Endothelial cell of umbilical vein (primary cell): Measurements from ENCODE around the gene CLCA4. TPM values are rescaled to one million over a fixed set of nuclear protein-coding genes. Genes with fewer than 3 reads are reported as not detected.

Source experiments
- BruUV-seq: library from RNA; stranded (reverse); fragments of 400-500 nt; replicated peaks from 2 replicates; lab custom pipeline; 2021; lab: Mats Ljungman, UMichigan
- CTCF ChIA-PET: fragments of 300-600, 350-600 bp; sonication (Branson Sonifier 250); formaldehyde crosslinking; loops from one replicate; lab custom pipeline; 2021; ENCODE audit warnings: antibody characterized with exemption, inconsistent platforms; lab: Charles Lee
- POLR2A ChIA-PET: fragments of 300-600, 350-600 bp; sonication (Branson Sonifier 250); formaldehyde crosslinking; loops from one replicate; lab custom pipeline; 2021; ENCODE audit warnings: antibody characterized with exemption, inconsistent platforms; lab: Charles Lee
- DNase-seq: peaks from one replicate; pipeline ENCODE4 v3.0.0-alpha.2; 2011; ENCODE audit warnings: low read depth, low spot score
- FAIRE-seq: peaks from 2 replicates; lab custom pipeline; 2011; peaks lifted over from hg19 to GRCh38; lab: Jason Lieb, UNC
- H2AFZ ChIP-seq: 2 replicates; pipeline ENCODE4 v1.6.0; 2012; ENCODE audit warnings: low read depth, low read length, control low read depth, inconsistent platforms
- H3K27ac ChIP-seq: 2 replicates; pipeline ENCODE4 v1.5.1; 2011; ENCODE audit warnings: low read depth, mild to moderate bottlenecking, control low read depth, low read length, moderate library complexity; ENCODE audit not compliant: insufficient read depth
- H3K27me3 ChIP-seq, 2 experiments: 2 replicates each; pipeline versions ENCODE4 v1.6.0 to v1.6.1; 2011; ENCODE audit warnings: low read length in 2 of 2, mixed read lengths in 1 of 2; ENCODE audit not compliant: control insufficient read depth in 2 of 2, insufficient read depth in 2 of 2
- H3K36me3 ChIP-seq, 2 experiments: 2 replicates in 1 of 2; 3 replicates in 1 of 2; pipeline ENCODE4 v1.5.1; 2011; ENCODE audit warnings: low read length in 2 of 2, mild to moderate bottlenecking in 1 of 2, moderate library complexity in 1 of 2; ENCODE audit not compliant: control insufficient read depth in 2 of 2, insufficient read depth in 2 of 2; ENCODE audit errors: extremely low read depth in 1 of 2
- H3K4me1 ChIP-seq: 3 replicates; pipeline ENCODE4 v1.5.1; 2011; ENCODE audit warnings: mild to moderate bottlenecking, low read length; ENCODE audit not compliant: control insufficient read depth, insufficient read depth; ENCODE audit errors: extremely low read depth
- H3K4me2 ChIP-seq: 2 replicates; pipeline ENCODE4 v1.6.1; 2011; ENCODE audit warnings: low read length, control low read depth, mixed read lengths; ENCODE audit not compliant: insufficient read depth
- H3K4me3 ChIP-seq, 3 experiments: fragments of 200-600 bp in 1 of 3; sonication (generic), shearing (Covaris generic) in 1 of 3; replicated peaks in 1 of 3; 2 replicates each; pipeline ENCODE4 v1.5.1; 2011 to 2016; ENCODE audit warnings: control low read depth in 3 of 3, low read length in 3 of 3, mild to moderate bottlenecking in 2 of 3, inconsistent platforms in 1 of 3, low read depth in 1 of 3, moderate library complexity in 1 of 3; ENCODE audit not compliant: insufficient read depth in 1 of 3
- H3K79me2 ChIP-seq: 2 replicates; pipeline ENCODE4 v1.6.0; 2012; ENCODE audit warnings: low read length, inconsistent platforms; ENCODE audit not compliant: control insufficient read depth, insufficient read depth
- H3K9ac ChIP-seq: replicated peaks from 2 replicates; pipeline ENCODE3; 2011; ENCODE audit warnings: low read length, control low read depth; ENCODE audit not compliant: insufficient read depth; ENCODE audit errors: extremely low read depth
- H3K9me1 ChIP-seq: replicated peaks from 3 replicates; pipeline ENCODE4 v1.6.0; 2011; ENCODE audit warnings: mild to moderate bottlenecking, low read length; ENCODE audit not compliant: control insufficient read depth, insufficient read depth; ENCODE audit errors: extremely low read depth
- H3K9me3 ChIP-seq: replicated peaks from 2 replicates; pipeline ENCODE4 v1.5.1; 2012; ENCODE audit warnings: low read length, inconsistent platforms; ENCODE audit not compliant: control insufficient read depth, insufficient read depth
- H4K20me1 ChIP-seq: replicated peaks from 2 replicates; pipeline ENCODE3; 2011; ENCODE audit warnings: mild to moderate bottlenecking, low read length; ENCODE audit not compliant: control insufficient read depth, insufficient read depth; ENCODE audit errors: extremely low read depth
- EZH2 ChIP-seq: IDR thresholded peaks from 2 replicates; pipeline ENCODE4 v1.6.1; 2012; ENCODE audit warnings: borderline replicate concordance, low read depth, mild to moderate bottlenecking, moderate library complexity, low read length, inconsistent platforms; ENCODE audit not compliant: severe bottlenecking
- FOS ChIP-seq: IDR thresholded peaks from 2 replicates; pipeline ENCODE4 v1.6.1; 2011; ENCODE audit warnings: mild to moderate bottlenecking, low read length, moderate library complexity, borderline replicate concordance; ENCODE audit not compliant: insufficient read depth
- GATA2 ChIP-seq: IDR thresholded peaks from 2 replicates; pipeline ENCODE4 v1.7.0; 2011; ENCODE audit warnings: low read depth, mild to moderate bottlenecking, moderate library complexity, mixed read lengths, low read length; ENCODE audit not compliant: insufficient read length, insufficient read depth
- MYC ChIP-seq: IDR thresholded peaks from one replicate; pipeline ENCODE4 v1.6.1; 2011; ENCODE audit warnings: mild to moderate bottlenecking, low read depth, low read length
- POLR2A ChIP-seq: IDR thresholded peaks from 2 replicates; pipeline ENCODE4 v1.6.1; 2012; ENCODE audit warnings: low read depth, mild to moderate bottlenecking, control low read depth, low read length
- POLR2AphosphoS5 ChIP-seq: IDR thresholded peaks from 2 replicates; pipeline ENCODE4 v1.6.1; 2012; ENCODE audit warnings: low read depth, mild to moderate bottlenecking, control low read depth, low read length, moderate library complexity; ENCODE audit not compliant: insufficient read depth
- dilution Hi-C: fragments of 300-500 bp; cut with MboI; formaldehyde crosslinking; loops from one replicate; pipeline ENCODE4 v1.15.0; 2019; ENCODE audit warnings: low sequenced_read_pairs; ENCODE audit not compliant: extremely low pct_ligation_motif_present
- intact Hi-C: fragments of 100-400 bp; cut with micrococcal nuclease; formaldehyde crosslinking; loops from one replicate; pipeline ENCODE4 v1.10.0; 2022
- polyA plus RNA-seq, 4 experiments: library from polyadenylated mRNA; depleted of rRNA in 3 of 4; stranded (reverse) in 3 of 4; unstranded in 1 of 4; fragments of >200 nt; gene quantifications; 2 replicates each; pipeline versions ENCODE4 v1.2.1 to v1.2.3, GENCODE V29; 2011 to 2012; ENCODE audit warnings: missing spikeins in 1 of 4
- total RNA-seq: library from RNA; stranded (reverse); gene quantifications from 2 replicates; pipeline ENCODE4 v1.2.3, GENCODE V29; 2021
- TF ChIP-seq, protein P1 (sequence below): IDR thresholded peaks from 2 replicates; pipeline ENCODE4 v1.6.1; 2011; ENCODE audit not compliant: insufficient read depth, insufficient read length
- TF ChIP-seq, protein P2 (sequence below), 2 donors: IDR thresholded peaks; 1 replicate in 1 of 2; 2 replicates in 1 of 2; pipeline ENCODE4 v1.5.1; 2011; ENCODE audit warnings: low read length in 2 of 2, mild to moderate bottlenecking in 2 of 2, moderate library complexity in 2 of 2, control low read depth in 1 of 2, inconsistent platforms in 1 of 2, low read depth in 1 of 2; ENCODE audit not compliant: insufficient read depth in 1 of 2; ENCODE audit errors: extremely low read depth in 1 of 2

Gene CLCA4
- total and polyA plus RNA-seq, 2 donors (not counting 3 experiments of a cell fraction or from before 2014, with no cell fraction given), result not detected

DNA sequence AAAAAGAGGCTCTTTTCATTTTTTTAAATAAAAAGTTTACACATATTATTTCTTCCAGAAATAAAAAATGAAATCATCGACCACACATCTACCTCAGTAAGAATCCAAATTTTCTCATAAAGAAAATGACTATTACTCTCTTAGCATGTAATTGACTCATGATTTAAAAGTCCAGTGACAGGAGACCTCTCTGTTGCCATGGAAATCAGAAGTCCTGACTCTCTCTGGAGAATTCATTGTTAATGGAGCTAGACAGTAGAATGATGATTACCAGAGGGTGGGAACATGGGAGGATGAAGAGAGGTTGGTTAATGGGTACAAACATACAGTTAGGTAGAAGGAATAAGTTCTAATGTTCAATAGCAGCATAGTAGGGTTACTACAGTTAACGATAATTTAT is 5.0 kb upstream of the CLCA4 start:
- no peak overlapping the region for H3K4me2 ChIP-seq
- no peaks in the 10 kb centered on the region for H3K79me2 ChIP-seq
- FAIRE-seq (no peak), DNase-seq (no peak)
- H3K4me3 ChIP-seq, result no peak overlapping the region
- dilution Hi-C loops, result no loop called here
- CTCF ChIA-PET, result interaction anchor here (1.0 to 2.0 kb wide), 3 partner anchors 26 to 36 kb away, joined by 3 to 7 read pairs (median 3); no protein-coding TSS in a partner anchor
- H3K9ac ChIP-seq, result no peak overlapping the region
- no peaks in the 10 kb centered on the region for H3K9me3 ChIP-seq
- no peaks in the 10 kb centered on the region for H3K36me3 ChIP-seq
- no peaks in the 10 kb centered on the region for H3K9me1 ChIP-seq
- H3K27me3 ChIP-seq, result no peaks in the 10 kb centered on the region
- H2AFZ ChIP-seq, result no peak overlapping the region
- TF ChIP-seq POLR2A (no peak), POLR2AphosphoS5 (no peak), EZH2 (no peak), FOS (no peak), GATA2 (no peak), MYC (no peak)
- TF ChIP-seq, protein P1, sequence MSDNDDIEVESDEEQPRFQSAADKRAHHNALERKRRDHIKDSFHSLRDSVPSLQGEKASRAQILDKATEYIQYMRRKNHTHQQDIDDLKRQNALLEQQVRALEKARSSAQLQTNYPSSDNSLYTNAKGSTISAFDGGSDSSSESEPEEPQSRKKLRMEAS, result no peak
- TF ChIP-seq, protein P2, sequence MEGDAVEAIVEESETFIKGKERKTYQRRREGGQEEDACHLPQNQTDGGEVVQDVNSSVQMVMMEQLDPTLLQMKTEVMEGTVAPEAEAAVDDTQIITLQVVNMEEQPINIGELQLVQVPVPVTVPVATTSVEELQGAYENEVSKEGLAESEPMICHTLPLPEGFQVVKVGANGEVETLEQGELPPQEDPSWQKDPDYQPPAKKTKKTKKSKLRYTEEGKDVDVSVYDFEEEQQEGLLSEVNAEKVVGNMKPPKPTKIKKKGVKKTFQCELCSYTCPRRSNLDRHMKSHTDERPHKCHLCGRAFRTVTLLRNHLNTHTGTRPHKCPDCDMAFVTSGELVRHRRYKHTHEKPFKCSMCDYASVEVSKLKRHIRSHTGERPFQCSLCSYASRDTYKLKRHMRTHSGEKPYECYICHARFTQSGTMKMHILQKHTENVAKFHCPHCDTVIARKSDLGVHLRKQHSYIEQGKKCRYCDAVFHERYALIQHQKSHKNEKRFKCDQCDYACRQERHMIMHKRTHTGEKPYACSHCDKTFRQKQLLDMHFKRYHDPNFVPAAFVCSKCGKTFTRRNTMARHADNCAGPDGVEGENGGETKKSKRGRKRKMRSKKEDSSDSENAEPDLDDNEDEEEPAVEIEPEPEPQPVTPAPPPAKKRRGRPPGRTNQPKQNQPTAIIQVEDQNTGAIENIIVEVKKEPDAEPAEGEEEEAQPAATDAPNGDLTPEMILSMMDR (IDR thresholded peaks at IDR 0.05; ENCODE audit: extremely low read depth in 1 of 2, insufficient read depth in 1 of 2, low read depth in 1 of 2, low read length in 2 of 2), result no peak
- BruUV-seq, result no TSS peak
- H3K27ac ChIP-seq, result no peak overlapping the region
- POLR2A ChIA-PET, result no interaction called here
- H4K20me1 ChIP-seq, result no peaks in the 10 kb centered on the region
- intact Hi-C loops, result no loop called here
- no peaks in the 10 kb centered on the region for H3K4me1 ChIP-seq
